Astrocyte of the spinal cord (primary cell): ENCODE data around the gene ZNF341.
"Not testable (repeated sequence)": the region's sequence is repeated elsewhere in the genome, so short reads cannot be mapped to it uniquely, and the experiment has no call there.

Experiments used
- DNase-seq: peaks from one replicate; pipeline ENCODE4 v3.0.0; 2011; ENCODE audit warnings: low read depth, low spot score
- H3K4me3 ChIP-seq: 2 replicates; pipeline ENCODE4 v1.5.1; 2011; ENCODE audit warnings: low read depth, mild to moderate bottlenecking, low read length, moderate library complexity
- CTCF ChIP-seq: IDR thresholded peaks from 2 replicates; pipeline ENCODE4 v1.5.1; 2012; ENCODE audit warnings: low read depth, mild to moderate bottlenecking, low read length, inconsistent platforms
- in situ Hi-C: cut with HindIII; loops from 2 replicates; pipeline ENCODE4 v1.10.0; 2017; ENCODE audit warnings: low sequenced_read_pairs

ZNF341 gene

GRCh38 chr20:33740189-33740588, 8.4 kb downstream of the ZNF341 start:
- TF ChIP-seq CTCF, result no peak
- H3K4me3 ChIP-seq, result no peak overlapping the region
- in situ Hi-C loops, result no loop called here
- DNase-seq, result no peak

- in situ Hi-C loops, result no loop called here
- DNase-seq, result no peak
- TF ChIP-seq CTCF, result no peak
- H3K4me3 ChIP-seq, result no peak overlapping the region
Observed at GRCh38 chr20:33744181-33744580, 12.4 kb downstream of the ZNF341 start.

- no peak overlapping the region for H3K4me3 ChIP-seq
- TF ChIP-seq CTCF, result no peak
- DNase-seq, result no peak
- in situ Hi-C loops, result no loop called here
Observed at GRCh38 chr20:33744773-33745385, 13.1 kb downstream of the ZNF341 start.

DNA sequence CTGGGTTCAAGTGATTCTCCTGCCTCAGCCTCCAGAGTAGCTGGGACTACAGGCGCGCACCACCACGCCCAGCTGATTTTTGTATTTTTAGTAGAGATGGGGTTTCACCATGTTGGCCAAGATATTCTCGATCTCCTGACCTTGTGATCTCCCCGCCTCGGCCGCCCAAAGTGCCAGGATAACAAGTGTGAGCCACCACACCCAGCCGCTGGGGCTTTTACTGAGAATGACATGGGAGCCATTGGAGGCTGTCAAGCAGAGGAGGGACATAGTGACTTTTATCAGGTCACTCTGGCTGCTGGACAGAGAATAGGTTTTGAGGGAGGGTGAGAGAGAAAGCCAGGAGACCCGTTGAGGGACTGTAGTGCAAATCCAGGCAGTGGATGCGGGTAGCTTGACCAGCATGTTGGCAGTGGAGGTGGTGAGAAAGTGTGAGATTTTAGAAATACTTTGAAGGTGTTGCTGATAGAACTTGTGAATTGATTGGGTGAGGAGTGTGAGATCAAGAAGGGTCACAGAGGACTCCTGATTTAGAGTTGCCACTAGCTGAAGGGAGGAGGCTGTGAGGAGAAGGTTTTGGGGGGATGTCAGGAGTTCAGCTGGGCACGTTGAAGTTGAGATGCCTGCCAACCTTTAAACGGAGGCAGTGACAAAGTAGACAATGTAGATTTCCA, 14.7 kb downstream of the ZNF341 start:
- in situ Hi-C loops, result no loop called here
- H3K4me3 ChIP-seq, result no peak overlapping the region
- TF ChIP-seq CTCF, result no peak
- no peak for DNase-seq

- no peak overlapping the region for H3K4me3 ChIP-seq
- in situ Hi-C loops, result no loop called here
- TF ChIP-seq CTCF, result no peak
- no peak for DNase-seq
Observed at GRCh38 chr20:33751775-33752174, 20.0 kb downstream of the ZNF341 start.

DNA sequence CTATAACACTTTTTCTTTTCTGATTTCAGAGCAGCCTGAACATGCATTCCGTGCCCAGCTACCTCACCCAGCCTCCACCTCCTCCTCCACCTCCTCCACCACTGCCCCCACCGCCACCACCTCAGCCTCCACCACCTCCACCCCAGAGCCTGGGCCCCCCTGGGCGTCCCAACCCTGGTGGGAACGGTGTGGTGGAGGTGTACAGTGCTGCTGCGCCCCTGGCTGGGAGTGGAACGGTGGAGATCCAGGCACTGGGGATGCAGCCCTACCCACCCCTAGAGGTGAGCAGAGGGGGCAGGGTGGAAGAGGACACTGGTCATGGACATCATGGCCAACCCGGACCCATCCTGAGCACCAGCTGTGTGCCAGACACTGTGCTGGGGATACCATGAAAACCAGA, 21.3 kb downstream of the ZNF341 start:
- in situ Hi-C loops, result no loop called here
- DNase-seq, result no peak
- TF ChIP-seq CTCF, result no peak
- H3K4me3 ChIP-seq, result no peak overlapping the region

DNA sequence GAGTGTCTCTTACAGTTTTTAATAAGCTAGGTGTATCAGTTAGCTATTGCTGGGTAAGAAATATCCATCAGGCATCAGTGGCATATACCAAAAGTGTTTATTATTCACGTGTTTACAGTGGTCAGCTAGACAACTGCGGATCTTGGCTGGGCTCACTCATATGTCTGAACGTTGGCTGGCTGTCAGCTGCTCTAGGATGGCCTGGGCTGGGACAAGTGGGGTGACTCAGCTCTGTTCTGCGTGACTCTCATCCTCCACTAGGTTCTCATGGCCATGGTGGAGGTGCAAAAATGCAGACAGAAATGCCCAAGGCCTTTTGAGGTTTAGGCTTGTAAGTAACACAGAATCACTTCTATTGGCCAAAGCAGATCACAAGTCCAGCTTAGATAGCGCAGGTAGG, 22.0 kb downstream of the ZNF341 start:
- no peak for TF ChIP-seq CTCF
- no peak overlapping the region for H3K4me3 ChIP-seq
- in situ Hi-C loops, result no loop called here
- no peak for DNase-seq

- H3K4me3 ChIP-seq, DNase-seq, in situ Hi-C loops: not testable (repeated sequence)
Observed at GRCh38 chr20:33755936-33756490, 24.2 kb downstream of the ZNF341 start.
